Measurements from ENCODE around the gene CDK14. TPM values are rescaled to one million over a fixed set of nuclear protein-coding genes. Genes with fewer than 3 reads are reported as not detected.

CDK14 gene
- total and polyA plus RNA-seq, 2 of the 8 experiments (the other 6 are each of a cell fraction or from before 2014, with no cell fraction given): 5.5 to 47.3 TPM

DNA sequence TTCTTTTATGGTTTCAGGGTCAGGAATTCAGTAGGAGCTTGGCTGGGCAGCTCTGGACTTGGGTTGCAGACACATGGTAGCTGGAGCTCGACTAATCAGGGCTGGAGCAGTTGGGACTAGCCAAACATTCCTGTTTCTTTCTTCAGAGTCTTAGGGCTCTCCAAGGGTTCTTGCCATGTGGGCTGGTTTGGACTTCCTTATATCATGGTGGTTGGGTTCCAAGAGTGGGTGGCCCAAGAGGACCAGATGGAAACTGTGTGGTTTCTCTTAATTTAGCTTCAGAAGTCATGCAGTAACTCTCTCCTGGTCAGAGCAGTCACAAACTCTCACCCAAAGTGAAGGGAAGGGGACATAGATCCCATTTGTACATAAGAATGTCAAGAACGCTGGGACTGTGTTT, 398.0 kb downstream of the CDK14 start:
- Histone ChIP-seq H4K5ac (ENCODE audit: insufficient read length, low read depth, low read length) (no peak overlapping the region), H3K36me3 (ENCODE audit: control insufficient read depth in 2 of 4, insufficient read depth in 4 of 4, low read length in 3 of 4) (no peaks in the 10 kb centered on the region), H3K27ac (ENCODE audit: low read depth, low read length) (no peak overlapping the region), H2AK5ac (ENCODE audit: low read depth, low read length) (no peak overlapping the region), H3K18ac (ENCODE audit: extremely low read depth, low read length) (no peak overlapping the region), H4K91ac (replicated peaks; ENCODE audit: insufficient read length, low read length) (no peak overlapping the region), H2BK120ac (replicated peaks; ENCODE audit: low read depth, low read length) (no peak overlapping the region), H3K79me2 (ENCODE audit: control insufficient read depth in 1 of 2, insufficient read depth in 2 of 2, low read length in 2 of 2) (no peaks in the 10 kb centered on the region), H2BK20ac (ENCODE audit: low read length) (no peak overlapping the region), H2BK5ac (ENCODE audit: low read depth, low read length) (no peak overlapping the region), H3K4me3 (ENCODE audit: extremely low read depth in 1 of 4, insufficient read depth in 2 of 4, low read depth in 3 of 4, low read length in 4 of 4) (no peak overlapping the region), H3K14ac (ENCODE audit: insufficient read length) (no peak overlapping the region), H3K79me1 (ENCODE audit: low read depth, low read length) (no peaks in the 10 kb centered on the region), H3K9ac (replicated peaks in 1 of 4; ENCODE audit: extremely low read depth in 1 of 4, low read depth in 3 of 4, low read length in 3 of 4) (no peak overlapping the region), H3K23me2 (ENCODE audit: low read depth, low read length) (no peaks in the 10 kb centered on the region; the same call in 1 of the 2 replicates), H4K8ac (ENCODE audit: extremely low read depth, insufficient read depth, low read length) (no peak overlapping the region), H2BK15ac (ENCODE audit: low read length) (no peak overlapping the region), H3K9me3 (ENCODE audit: insufficient read depth in 2 of 2, low read depth in 1 of 2, low read length in 1 of 2) (no peaks in the 10 kb centered on the region), H3K4ac (replicated peaks; ENCODE audit: insufficient read length, low read depth, low read length) (no peak overlapping the region), H3K23ac (ENCODE audit: insufficient read length) (no peak overlapping the region), H2AFZ (ENCODE audit: low read length) (no peak overlapping the region), H2BK12ac (ENCODE audit: low read depth, low read length) (no peak overlapping the region), H3K4me1 (replicated peaks in 1 of 4; ENCODE audit: control insufficient read depth in 3 of 4, insufficient read depth in 4 of 4, low read length in 3 of 4) (no peaks in the 10 kb centered on the region), H3K27me3 (replicated peaks in 1 of 4; ENCODE audit: control insufficient read depth in 3 of 4, extremely low read depth in 1 of 4, insufficient read depth in 3 of 4, low read length in 3 of 4) (no peaks in the 10 kb centered on the region), H4K20me1 (replicated peaks in 1 of 2; ENCODE audit: control insufficient read depth in 1 of 2, insufficient read depth in 2 of 2, low read length in 2 of 2) (no peaks in the 10 kb centered on the region), H3K4me2 (ENCODE audit: insufficient read depth in 1 of 2, low read depth in 2 of 2, low read length in 2 of 2) (no peak overlapping the region), H3K56ac (replicated peaks; ENCODE audit: insufficient read length, low read depth, low read length) (no peak overlapping the region)
- 78% methylated on average over 2 of the region's 2 CpGs; no CpG with 5 or more reads in 1 of the 2 experiments for WGBS, 2 experiments (ENCODE audit: extremely low coverage in 1 of 2, insufficient coverage in 1 of 2, insufficient read length in 1 of 2, insufficient replicate concordance in 2 of 2, low coverage in 1 of 2, low lambda C conversion rate in 2 of 2, missing lambda C conversion rate in 1 of 2)
- no peak for DNase-seq (ENCODE audit: low read depth in 1 of 2, low spot score in 2 of 2)
- ChIA-PET CTCF (ENCODE audit: partially characterized antibody) (no interaction called here), POLR2A (ENCODE audit: partially characterized antibody) (no interaction called here)
- no peak for FAIRE-seq
- TF ChIP-seq, protein P1, sequence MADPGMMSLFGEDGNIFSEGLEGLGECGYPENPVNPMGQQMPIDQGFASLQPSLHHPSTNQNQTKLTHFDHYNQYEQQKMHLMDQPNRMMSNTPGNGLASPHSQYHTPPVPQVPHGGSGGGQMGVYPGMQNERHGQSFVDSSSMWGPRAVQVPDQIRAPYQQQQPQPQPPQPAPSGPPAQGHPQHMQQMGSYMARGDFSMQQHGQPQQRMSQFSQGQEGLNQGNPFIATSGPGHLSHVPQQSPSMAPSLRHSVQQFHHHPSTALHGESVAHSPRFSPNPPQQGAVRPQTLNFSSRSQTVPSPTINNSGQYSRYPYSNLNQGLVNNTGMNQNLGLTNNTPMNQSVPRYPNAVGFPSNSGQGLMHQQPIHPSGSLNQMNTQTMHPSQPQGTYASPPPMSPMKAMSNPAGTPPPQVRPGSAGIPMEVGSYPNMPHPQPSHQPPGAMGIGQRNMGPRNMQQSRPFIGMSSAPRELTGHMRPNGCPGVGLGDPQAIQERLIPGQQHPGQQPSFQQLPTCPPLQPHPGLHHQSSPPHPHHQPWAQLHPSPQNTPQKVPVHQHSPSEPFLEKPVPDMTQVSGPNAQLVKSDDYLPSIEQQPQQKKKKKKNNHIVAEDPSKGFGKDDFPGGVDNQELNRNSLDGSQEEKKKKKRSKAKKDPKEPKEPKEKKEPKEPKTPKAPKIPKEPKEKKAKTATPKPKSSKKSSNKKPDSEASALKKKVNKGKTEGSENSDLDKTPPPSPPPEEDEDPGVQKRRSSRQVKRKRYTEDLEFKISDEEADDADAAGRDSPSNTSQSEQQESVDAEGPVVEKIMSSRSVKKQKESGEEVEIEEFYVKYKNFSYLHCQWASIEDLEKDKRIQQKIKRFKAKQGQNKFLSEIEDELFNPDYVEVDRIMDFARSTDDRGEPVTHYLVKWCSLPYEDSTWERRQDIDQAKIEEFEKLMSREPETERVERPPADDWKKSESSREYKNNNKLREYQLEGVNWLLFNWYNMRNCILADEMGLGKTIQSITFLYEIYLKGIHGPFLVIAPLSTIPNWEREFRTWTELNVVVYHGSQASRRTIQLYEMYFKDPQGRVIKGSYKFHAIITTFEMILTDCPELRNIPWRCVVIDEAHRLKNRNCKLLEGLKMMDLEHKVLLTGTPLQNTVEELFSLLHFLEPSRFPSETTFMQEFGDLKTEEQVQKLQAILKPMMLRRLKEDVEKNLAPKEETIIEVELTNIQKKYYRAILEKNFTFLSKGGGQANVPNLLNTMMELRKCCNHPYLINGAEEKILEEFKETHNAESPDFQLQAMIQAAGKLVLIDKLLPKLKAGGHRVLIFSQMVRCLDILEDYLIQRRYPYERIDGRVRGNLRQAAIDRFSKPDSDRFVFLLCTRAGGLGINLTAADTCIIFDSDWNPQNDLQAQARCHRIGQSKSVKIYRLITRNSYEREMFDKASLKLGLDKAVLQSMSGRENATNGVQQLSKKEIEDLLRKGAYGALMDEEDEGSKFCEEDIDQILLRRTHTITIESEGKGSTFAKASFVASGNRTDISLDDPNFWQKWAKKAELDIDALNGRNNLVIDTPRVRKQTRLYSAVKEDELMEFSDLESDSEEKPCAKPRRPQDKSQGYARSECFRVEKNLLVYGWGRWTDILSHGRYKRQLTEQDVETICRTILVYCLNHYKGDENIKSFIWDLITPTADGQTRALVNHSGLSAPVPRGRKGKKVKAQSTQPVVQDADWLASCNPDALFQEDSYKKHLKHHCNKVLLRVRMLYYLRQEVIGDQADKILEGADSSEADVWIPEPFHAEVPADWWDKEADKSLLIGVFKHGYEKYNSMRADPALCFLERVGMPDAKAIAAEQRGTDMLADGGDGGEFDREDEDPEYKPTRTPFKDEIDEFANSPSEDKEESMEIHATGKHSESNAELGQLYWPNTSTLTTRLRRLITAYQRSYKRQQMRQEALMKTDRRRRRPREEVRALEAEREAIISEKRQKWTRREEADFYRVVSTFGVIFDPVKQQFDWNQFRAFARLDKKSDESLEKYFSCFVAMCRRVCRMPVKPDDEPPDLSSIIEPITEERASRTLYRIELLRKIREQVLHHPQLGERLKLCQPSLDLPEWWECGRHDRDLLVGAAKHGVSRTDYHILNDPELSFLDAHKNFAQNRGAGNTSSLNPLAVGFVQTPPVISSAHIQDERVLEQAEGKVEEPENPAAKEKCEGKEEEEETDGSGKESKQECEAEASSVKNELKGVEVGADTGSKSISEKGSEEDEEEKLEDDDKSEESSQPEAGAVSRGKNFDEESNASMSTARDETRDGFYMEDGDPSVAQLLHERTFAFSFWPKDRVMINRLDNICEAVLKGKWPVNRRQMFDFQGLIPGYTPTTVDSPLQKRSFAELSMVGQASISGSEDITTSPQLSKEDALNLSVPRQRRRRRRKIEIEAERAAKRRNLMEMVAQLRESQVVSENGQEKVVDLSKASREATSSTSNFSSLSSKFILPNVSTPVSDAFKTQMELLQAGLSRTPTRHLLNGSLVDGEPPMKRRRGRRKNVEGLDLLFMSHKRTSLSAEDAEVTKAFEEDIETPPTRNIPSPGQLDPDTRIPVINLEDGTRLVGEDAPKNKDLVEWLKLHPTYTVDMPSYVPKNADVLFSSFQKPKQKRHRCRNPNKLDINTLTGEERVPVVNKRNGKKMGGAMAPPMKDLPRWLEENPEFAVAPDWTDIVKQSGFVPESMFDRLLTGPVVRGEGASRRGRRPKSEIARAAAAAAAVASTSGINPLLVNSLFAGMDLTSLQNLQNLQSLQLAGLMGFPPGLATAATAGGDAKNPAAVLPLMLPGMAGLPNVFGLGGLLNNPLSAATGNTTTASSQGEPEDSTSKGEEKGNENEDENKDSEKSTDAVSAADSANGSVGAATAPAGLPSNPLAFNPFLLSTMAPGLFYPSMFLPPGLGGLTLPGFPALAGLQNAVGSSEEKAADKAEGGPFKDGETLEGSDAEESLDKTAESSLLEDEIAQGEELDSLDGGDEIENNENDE (IDR thresholded peaks at IDR 0.05; ENCODE audit: insufficient replicate concordance, low read length): no peak
